RPMI8226 (cell line): ENCODE measurements around the gene MIP.
"Not testable (repeated sequence)": the region's sequence is repeated elsewhere in the genome, so short reads cannot be mapped to it uniquely, and the experiment has no call there.

Experiments used
- DNase-seq: peaks from one replicate; pipeline ENCODE4 v3.0.0-alpha.2; 2015

The MIP gene

DNA sequence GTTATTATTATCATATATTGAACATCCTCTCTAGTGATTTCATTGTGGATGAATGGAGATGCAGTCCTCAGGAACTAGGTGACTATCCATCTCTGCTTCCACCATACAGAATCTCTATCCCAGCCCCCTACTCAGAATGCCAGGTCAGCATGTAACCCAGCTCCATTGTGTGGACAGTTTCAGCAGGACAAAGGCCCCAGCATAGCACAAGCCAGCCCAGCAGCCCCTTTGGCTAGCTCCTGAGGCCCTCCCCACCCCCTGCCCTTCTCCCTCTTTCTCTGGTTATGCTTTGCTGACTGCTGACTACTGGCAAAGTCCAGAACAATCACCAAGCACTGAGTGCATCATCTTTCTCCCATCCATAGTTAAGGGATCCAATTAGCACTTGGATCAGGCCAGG lies 8.1 kb upstream of the MIP start:
- no peak for DNase-seq

DNA sequence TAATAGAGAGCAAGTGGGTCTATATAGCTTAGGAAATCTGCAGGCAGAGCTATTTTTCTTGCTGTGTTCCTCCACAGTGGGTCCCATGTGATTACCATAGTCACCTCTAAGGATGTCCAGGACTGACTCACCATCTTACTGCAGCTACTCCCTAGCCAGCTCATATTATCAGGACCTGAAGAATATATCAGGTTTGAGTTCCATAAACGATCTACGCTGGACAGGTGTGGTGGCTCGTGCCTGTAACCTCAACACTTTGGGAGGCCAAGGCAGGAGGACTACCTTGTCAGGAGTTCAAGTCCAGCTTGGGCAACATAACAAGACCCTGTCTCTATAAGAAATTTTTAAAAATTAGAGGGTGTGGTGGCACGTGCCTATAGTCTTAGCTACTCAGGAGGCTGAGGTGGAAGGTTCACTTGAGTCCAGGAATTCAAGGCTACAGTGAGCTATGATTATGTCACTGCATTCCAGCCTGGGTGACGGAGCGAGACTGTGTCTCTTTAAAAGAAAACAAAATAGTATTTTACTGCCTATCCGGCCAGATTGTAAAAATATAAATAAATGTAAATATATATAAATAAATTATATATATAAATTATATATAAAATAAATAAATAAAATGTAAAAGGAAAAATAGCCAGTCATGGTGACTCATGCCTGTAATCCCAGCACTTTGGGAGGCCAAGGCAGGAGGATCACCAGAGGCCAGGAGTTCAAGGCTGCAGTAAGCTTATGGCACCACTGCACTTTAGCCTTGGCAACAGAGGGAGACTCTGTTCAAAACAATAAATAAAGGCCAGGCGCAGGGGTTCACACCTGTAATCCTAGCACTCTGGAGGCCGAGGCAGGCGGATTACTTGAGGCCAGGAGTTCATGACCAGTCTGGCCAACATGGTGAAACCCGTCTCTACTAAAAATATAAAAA lies 7.0 kb upstream of the MIP start:
- no peak for DNase-seq

DNA sequence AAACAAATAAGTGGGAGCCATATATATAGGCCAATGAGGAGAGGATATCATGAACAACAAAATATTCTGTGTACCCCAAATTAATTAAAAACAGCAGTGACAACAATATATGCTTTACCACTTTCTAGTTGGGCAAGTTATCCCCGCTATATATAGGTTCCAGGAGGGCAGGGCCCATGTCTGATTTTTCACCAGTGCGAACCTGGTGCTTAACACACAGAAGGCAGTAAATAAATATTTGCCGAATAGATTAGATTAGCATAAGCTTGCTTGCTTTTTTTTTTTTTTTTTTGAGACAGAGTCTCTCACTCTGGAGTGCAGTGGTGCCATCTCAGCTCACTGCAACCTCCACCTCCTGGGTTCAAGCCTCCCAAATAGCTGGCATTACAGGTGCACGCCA lies 3.4 kb upstream of the MIP start:
- DNase-seq: no peak

DNA sequence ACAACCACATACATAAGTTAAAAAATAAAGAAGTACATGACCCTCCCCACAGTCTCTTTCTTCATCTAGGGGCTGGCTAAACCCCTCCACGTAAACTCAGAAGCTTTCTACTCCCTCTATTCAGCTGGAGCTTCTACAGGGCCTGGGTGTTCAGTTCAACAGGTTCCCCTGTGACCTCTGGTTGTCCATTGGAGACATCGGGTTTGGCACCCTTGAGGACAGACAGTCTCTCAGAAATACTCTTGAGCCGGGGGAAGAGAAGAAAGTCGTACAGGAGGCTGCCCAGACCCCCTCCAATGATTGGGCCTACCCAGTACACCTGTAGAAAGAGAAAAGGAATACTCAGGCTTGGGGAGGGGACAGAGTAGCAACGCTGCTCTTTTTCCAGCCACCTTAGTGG lies 3.3 kb downstream of the MIP start:
- DNase-seq: no peak

DNA sequence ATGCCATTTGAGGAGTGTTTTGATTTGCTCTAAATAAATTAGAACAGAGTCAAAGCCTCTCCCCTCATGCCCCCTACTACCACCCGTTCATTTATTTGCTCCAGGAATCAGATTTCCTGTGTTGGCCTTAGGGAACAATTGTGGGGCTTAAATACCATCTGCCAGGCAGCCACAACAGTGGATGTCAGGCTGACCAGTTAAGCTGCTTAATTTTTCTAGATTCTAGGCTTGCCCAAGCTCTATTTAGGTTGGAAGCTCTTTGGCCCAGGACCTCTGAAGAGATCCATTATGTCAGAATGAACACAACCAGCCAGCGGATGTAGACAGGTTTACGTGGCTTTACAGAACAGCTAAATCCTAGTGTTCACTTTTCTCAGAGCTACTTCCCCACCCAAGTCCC lies 4.2 kb downstream of the MIP start:
- no peak for DNase-seq

DNA sequence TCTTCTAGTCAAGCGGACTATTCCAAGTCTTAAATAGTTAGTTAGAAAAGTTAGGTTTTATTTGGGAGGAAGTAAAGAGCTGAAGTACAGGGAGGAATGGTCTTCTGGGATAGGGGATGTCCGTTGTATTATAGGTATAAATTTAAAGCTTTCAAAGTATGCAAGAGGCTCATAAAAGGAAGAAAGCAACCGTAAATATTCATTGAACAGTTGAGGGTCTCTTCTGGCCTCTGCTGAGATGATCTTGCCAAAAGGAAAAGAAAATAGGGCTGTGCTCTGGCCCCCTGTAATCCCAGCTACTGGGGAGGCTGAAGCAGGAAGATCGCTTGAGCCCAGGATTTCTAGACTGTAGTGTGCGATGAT lies 4.9 kb downstream of the MIP start:
- no peak for DNase-seq

DNA sequence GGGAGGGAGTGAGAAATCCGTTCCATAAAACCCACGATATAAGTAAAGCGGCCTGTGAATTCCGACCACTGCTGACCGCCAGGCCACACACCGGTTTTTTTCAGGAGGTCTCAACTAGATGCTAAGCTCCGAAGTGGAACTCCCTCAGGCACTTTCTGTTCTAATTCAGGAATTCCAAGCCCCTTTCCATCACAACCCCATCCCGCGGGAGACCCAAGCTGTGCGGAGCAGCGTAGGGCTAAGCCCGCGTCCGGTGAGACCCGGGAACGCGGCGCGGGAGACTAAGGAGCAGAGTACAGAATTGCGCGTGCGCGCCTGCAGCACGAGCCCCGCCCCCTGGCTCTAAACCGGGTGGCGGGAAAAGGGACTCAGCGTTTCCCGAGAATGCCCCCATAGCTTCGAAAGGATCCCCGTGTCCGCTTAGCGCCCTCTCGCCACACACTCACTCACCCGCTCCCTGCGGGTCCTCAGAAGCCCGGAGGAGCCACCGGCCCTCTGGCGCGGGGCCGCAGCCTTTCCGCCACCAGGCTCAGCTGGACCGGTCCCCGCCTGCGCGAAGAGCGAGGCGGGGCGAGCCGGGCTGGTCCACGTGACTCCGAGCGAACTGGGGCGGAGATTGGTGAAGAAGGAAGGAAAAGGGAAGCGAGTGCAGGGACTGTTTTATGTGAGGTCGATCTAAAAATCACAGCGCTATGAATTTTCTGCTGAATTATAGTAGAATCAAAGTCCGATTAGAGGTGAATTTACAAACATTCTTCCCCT lies 5.4 kb downstream of the MIP start, which contains the start of gene TIMELESS:
Gene TIMELESS, minus strand, starts transcription at position 567 of the 762 bp plus-strand sequence. CDS start 15,256 bp downstream, outside the sequence.
- peak; percentile 94 for DNase-seq

DNA sequence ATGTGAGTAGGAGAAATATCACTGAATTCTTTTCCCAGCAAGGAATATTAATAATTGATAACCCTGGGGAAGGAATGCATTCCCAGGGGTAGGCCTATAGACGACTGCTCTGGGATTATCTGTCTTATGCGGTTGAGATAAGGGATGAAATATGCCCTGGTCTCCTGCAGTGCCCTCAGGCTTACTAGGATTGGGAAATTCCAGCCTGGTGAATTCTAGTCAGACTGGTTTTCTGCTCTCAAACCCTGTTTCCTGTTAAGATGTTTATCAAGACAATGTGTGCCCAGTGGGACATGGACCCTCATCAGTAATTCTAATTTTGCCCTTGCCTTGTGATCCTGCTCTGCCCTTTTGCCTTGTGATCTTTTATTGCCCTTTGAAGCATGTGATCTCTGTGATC lies 11.2 kb downstream of the MIP start:
- not testable (repeated sequence) for DNase-seq

DNA sequence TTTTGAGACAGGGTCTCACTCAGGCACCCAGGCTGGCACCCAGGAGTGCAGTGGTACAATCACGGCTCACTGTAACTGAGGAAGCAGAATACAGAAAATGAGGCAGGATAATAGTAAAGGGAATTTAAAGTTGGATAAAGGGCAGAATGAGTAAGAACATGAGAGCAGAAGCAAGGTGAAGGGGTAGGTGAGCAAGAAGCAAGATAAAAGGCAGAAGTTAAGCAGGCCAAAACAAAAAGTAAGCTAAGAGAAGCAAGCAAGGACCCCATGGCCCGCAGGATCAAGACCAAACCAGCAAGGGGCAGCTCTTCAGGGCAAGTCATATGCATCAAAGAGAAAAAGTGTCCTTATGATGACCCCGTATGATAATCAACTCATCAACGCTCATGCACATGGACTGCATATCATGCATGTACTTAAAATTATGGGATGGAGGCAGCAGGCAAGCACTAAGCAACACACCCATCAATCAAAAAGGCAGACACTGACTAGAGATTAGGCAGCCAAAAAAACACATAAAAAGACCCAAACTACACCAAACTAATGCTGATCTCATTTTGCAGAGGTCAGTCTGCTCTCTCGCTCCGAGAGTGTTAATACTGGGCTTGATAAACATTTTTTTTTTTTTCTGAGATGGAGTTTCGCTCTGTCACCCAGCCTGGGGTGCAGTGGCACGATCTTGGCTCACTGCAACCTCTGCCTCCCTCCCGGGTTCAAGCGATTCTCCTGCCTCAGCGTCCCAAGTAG lies 16.9 kb downstream of the MIP start:
- DNase-seq: no peak

DNA sequence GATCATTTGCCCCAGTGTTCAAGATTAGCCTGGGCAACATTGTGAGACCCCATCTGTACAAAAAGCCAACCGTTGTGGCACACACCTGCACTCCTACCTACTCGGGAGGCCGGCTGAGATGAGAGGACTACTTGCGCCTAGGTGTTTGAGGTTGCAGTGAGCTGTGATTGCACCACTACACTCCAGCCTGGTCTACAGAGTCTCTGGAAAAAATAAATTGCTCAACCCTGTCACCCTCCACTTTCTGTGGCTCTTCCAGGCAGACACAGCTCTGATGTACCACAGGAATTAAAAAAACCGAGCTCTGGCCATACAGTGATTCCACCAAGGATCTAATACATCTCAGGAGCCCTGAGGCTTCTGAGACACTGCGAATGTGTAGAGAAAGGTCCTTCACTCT lies 19.6 kb downstream of the MIP start:
- no peak for DNase-seq

DNA sequence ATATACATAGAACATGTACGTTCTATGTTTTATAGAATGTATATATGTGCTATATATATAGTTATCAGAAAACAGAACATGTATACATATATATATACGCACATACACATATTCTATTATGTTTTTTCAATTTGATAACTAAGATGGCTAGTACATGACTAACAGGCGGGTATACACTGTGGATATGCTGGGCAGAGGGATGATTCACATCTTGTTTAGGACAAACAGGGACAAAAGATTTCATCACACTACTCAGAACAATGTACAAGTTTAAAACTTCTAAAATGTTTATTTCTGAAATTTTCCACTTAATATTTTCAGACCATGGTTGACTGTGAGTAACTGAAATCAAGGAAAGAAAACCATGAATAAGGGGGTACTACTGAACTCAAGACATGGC lies 22.6 kb downstream of the MIP start:
- DNase-seq: no peak

DNA sequence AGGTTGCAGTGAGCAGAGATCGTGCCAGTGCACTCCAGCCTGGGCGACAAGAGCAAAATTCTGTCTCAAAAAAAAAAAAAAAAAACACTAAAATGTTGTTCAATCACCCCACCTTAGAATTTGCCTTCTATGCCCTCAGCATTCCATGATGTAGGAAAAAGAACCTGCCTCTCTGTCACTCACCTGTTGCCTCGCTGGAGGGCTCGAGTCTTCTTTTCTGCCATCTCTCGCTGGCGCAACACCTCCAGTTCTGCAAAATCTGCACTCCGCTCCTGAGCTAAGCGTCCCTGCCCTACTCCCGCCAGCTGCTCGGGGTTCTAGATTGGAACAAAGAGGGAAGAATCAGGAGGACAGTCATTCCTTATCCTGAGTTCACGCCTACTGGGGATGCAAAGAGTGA lies 23.2 kb downstream of the MIP start:
- DNase-seq: no peak

DNA sequence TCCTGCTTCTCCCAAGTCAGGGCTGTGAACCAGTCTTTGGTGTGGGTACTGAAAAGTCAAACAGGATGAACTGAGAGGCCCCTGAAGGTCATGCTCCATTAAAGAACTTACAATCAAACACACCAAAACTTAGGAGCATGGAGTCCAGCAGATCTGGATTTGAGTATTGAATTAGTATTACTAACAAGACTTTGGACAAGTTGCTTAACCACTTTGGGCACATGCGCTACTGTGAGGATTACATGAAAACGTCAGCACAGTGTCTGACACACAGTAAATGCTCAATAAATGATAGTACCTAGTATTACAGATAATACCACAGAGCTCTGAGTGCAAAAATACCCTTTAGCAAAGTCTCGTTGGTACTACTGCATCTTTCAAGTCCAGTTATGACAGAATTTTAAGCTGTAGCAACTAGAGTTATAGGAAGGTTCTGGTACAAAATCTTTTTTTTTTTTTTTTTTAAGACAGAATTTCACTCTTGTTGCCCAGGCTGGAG lies 28.5 kb downstream of the MIP start:
- no peak for DNase-seq

DNA sequence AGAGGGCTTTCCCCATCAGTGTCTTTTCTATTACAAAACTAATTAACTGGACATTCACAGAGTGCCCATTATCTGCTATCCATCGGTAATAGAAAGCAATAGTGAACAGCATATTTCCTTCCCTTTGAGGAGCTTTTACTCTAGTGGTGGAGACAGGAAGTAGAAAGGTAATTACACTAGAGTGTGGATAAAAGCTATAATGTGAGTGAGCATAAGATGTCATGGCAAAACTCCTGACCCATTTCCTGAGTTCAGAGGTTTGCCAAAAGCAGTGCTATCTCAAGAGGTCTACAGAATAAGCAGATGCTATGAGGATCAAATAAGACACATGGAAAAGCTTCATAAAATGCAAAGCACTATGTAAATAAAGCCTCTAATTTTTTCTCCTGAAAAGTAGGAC lies 29.3 kb downstream of the MIP start:
- DNase-seq: no peak

DNA sequence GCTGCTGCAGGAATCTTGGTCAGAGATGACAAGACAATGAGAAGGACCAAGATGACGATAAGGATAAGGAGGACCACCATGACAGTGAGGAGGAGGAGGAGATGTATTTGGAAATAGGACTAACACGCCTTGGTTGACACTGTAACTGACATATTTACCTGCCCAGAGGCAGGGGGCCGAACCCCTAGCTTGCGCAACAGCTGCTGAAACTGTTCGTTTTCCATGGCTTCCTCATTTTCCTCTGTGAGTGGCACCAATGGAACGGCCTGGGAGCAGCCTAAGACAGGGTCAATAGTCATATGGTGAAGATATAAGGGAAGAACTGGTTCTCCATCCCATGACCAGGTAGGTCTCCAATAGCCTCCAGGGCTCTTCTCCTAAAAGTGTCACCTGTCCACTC lies 34.0 kb downstream of the MIP start:
- DNase-seq: no peak

DNA sequence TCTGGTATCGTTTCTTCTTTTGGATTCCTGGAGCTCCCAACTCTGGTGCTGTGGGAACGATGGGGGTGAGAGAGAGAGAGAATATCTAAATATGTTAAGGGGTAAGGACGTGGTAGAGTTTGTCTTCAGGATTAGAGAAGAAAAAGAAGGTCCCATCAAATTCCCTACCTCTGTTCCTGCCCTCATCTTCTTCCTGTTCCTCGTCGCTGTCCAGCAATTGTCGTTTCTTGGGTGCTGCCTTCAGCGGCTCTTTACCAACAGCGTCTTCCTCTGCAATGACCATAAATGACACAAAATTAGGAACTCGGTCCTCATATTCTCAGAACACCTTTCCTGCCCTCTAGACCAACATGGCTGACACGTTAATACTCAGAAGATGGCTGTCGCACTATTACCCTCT lies 36.7 kb downstream of the MIP start:
- DNase-seq: no peak

DNA sequence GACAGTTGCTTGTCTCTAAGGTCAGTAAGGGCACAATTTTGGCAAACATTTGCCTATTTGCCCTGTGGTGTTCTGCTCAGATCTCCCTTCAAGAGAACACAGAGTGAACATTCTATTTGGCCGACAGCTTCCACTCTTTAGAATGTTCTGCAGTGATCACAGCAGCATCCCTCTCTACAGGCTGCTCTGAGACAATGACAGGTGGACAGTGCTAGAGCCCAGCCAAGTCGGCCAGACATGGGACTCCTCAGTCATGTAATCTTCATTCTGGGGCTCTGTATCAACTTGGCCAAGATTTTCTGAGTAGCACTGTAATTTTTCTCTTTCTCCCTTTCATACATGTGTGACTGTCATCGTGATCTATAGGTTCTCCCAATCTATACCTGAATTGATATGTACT lies 40.1 kb downstream of the MIP start:
- DNase-seq: no peak

DNA sequence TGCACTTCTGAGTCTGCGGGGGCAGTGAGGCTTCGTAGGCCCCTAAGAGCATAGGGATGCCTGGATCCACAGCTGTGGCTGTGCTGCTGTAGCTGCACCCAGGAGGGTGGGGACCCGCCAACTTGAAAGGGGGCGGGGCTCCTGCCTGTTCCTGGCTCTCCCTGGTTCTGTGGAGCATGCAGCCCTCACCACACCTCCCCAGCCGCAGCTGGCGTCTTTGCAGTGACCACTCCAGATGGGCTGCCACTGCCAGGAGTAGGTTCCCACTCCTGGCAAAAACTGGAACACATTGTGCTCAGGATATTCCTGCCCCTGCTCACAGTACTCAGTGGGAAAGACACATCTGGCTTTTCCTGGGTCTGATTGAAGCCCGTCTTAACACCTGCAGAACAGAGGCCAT lies 41.1 kb downstream of the MIP start:
- no peak for DNase-seq

DNA sequence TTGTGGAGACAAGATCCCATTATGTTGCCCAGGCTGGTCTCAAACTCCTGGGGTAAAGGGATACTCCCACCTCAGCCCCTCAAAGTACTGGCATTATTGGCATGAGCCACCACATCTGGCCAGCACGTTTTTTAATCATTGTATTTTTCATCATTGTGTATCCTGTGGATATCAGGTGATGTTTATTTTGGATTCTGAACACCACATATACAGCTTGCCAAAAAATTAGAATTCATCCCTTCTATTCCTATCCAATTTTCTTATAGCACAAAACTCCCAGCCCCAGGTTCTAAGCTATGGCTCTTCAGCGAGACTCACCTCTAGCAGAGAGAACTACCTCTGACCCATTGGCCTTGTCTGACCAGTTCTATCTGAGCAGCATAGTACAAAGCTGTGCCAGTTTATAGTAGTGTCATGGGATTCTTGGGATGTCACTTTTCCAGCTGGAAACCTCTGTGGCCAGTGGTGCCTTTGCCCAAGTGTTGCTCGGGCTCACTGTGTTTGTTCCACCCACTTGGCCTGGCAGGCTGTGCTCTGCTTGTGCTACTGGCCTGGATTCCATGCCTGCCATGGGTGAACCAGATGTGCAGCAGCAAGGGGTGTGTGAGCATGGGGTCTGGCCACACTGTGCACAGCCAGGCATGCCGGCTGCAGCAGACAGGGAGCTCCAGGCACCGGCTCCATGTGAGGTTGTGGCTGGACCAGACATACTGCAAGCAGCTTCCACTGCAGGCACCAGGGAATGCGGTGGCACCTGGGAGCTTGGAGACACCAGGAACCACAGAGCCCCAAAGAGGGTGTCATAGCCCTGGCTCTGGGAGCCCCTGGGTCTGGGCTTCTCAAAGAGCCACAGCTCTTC lies 42.4 kb downstream of the MIP start:
- DNase-seq: no peak

DNA sequence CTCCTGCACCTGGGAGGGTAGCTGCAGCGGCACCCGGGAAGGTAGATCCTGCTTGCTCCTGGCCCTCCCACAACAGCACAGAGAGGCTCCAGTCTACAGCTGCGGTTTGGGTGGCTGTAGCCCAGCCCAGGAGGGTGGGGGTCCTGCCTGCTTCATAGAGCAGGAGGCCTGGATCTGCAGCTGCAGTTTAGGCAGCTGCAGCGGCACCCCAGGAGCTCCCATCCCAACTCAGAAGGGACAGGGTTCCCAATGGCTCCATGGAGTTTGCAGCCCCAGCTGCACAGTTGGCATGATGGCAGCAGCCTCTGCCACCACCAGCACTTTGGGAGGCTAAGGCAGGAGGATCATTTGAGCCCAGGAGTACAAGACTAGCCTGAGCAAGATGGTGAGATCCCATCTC lies 43.7 kb downstream of the MIP start:
- DNase-seq: no peak

DNA sequence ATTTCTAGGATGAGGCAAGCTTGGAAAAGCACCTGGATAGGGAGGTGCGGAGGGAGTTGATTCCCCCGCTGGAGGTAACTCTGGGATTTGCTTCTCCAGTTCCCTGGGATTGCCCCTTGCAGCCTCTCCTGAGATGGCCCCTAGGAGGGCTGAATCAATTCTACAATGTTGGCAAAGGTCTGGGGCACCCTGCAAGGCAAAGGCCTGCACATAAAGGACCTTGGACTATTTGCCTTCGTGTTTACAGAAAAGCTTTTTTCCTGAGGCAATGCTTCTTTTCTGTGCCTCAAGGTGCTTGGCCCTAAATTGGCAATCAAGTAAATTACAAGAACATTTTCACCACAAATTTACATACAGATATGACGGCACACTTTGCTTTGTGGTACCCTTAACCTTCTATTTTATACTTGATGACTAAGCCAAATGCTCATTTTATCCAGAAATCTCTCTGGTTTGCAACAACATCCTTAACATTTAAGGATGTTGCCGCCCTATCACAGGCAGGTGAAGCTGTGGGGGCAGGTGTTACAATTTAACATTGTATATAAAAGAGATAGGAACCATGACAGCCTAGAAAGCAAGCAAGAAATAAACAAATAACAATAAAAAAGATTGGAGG lies 45.5 kb downstream of the MIP start:
- DNase-seq: no peak

DNA sequence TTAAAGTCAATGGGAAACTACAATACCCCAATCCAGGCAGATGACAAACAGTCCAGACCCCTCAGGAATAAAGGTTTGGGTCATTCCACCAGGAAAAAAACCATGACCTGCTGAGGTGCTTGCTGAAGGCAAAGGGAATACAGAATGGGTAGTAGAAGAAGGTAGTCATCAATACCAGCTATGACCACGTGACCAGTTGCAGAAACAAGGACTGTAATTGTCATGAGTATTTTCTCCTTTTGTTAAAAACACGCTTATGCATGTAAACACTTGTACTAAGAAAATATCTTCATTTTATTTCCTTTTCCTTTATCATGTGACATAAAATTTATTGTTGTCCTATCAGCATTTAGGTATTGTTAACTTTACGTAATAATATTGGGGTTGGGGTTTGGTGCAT lies 50.2 kb downstream of the MIP start:
- DNase-seq: not testable (repeated sequence)
